Fibroblast of villous mesenchyme (primary cell): Measurements from ENCODE around the gene ADAMTS18. TPM values are rescaled to one million over a fixed set of nuclear protein-coding genes. Genes with fewer than 3 reads are reported as not detected.

ENCODE experiments used
- DNase-seq: peaks from one replicate; pipeline ENCODE4 v3.0.0-alpha.2; 2010; ENCODE audit warnings: low read depth
- H3K4me3 ChIP-seq: 2 replicates; pipeline ENCODE4 v1.5.1; 2011; ENCODE audit warnings: low read depth, mild to moderate bottlenecking, low read length
- total RNA-seq: library from RNA; depleted of rRNA; stranded (reverse); fragments of >200 nt; gene quantifications from 2 replicates; pipeline ENCODE4 v1.2.3, GENCODE V29; 2012
- TF ChIP-seq, protein P1 (sequence below): IDR thresholded peaks from 2 replicates; pipeline ENCODE4 v1.5.1; 2012; ENCODE audit warnings: low read depth, mild to moderate bottlenecking, low read length; ENCODE audit not compliant: insufficient read depth

ADAMTS18 gene, protein sequence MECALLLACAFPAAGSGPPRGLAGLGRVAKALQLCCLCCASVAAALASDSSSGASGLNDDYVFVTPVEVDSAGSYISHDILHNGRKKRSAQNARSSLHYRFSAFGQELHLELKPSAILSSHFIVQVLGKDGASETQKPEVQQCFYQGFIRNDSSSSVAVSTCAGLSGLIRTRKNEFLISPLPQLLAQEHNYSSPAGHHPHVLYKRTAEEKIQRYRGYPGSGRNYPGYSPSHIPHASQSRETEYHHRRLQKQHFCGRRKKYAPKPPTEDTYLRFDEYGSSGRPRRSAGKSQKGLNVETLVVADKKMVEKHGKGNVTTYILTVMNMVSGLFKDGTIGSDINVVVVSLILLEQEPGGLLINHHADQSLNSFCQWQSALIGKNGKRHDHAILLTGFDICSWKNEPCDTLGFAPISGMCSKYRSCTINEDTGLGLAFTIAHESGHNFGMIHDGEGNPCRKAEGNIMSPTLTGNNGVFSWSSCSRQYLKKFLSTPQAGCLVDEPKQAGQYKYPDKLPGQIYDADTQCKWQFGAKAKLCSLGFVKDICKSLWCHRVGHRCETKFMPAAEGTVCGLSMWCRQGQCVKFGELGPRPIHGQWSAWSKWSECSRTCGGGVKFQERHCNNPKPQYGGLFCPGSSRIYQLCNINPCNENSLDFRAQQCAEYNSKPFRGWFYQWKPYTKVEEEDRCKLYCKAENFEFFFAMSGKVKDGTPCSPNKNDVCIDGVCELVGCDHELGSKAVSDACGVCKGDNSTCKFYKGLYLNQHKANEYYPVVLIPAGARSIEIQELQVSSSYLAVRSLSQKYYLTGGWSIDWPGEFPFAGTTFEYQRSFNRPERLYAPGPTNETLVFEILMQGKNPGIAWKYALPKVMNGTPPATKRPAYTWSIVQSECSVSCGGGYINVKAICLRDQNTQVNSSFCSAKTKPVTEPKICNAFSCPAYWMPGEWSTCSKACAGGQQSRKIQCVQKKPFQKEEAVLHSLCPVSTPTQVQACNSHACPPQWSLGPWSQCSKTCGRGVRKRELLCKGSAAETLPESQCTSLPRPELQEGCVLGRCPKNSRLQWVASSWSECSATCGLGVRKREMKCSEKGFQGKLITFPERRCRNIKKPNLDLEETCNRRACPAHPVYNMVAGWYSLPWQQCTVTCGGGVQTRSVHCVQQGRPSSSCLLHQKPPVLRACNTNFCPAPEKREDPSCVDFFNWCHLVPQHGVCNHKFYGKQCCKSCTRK (N-terminal part only)
- total RNA-seq, result not detected in 2 replicates

DNA sequence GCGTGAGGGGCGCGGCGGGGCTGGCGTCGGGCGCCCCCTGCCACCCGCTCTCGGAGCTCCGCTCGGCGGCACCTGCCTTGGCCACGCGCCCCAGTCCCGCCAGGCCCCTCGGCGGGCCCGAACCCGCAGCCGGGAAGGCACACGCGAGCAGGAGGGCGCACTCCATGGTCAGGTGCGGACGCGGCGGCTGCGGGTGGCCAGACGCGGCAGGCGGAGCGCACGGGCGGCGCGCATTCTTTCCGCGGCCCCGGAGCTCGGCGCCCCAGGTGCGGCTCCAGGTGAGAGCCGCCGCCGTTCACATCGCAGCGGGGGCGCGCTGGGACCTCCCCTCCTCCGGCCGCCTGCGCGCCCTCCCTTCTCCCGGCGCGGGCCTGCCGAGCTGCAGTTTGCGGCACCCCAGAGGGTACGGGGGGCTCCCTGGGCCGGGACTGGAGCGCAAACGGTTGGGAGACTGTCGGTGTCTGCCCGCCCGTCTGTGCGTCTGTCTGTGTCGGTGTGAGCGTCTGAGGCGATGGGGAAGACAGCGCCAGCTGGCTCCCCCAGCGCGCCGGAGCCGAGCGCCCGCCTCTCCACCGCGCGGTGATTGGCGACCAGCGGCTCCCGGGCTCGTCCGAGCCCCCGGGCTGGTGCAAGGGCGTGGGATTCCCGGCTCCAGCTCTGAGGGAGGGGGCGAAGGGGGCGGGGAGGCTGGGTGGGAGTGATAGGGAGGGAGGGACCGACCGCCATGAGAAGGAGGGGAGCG, at the start of gene ADAMTS18:
TSS of gene ADAMTS18 (minus strand) at position 505 of the 742 bp plus-strand sequence. CDS start at position 166, 339 bp downstream.
- no peak within 1 kb of the TSS for H3K4me3 ChIP-seq
- TF ChIP-seq, protein P1, sequence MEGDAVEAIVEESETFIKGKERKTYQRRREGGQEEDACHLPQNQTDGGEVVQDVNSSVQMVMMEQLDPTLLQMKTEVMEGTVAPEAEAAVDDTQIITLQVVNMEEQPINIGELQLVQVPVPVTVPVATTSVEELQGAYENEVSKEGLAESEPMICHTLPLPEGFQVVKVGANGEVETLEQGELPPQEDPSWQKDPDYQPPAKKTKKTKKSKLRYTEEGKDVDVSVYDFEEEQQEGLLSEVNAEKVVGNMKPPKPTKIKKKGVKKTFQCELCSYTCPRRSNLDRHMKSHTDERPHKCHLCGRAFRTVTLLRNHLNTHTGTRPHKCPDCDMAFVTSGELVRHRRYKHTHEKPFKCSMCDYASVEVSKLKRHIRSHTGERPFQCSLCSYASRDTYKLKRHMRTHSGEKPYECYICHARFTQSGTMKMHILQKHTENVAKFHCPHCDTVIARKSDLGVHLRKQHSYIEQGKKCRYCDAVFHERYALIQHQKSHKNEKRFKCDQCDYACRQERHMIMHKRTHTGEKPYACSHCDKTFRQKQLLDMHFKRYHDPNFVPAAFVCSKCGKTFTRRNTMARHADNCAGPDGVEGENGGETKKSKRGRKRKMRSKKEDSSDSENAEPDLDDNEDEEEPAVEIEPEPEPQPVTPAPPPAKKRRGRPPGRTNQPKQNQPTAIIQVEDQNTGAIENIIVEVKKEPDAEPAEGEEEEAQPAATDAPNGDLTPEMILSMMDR, result no peak
- DNase-seq, result no peak

DNA sequence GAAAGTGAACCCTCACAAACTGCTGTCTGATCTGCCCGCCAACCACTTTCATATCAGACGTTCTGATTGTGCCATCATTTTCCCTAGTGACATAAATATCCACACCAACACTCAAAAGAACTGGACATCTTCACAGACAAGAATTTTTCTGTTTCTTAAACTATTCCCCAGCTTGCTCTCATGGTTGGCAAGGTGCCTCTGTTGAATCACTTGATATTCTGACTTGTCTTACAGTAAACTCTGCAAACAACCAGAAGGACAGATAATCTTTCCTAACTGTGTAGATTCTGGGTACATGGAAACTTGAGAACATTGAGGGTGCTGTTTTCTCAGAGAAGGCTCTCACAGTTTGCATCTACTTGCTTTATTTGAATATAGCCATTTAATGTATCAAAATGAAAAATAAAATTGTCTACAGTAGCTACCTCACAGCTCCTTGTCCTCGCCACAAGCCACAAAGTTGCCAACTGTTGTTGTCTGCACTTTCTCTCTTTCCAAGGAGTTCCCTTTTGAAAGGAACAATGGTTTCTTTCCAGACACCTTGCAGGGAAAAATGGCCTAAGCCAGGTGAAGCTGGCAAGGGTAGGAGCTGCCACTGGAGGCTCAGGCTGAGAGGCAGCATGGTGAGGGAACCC, 46.0 kb upstream of the ADAMTS18 start:
- H3K4me3 ChIP-seq, result no peak overlapping the region
- no peak for DNase-seq
- TF ChIP-seq, protein P1, result no peak

- DNase-seq, result no peak
- no peak overlapping the region for H3K4me3 ChIP-seq
- TF ChIP-seq, protein P1, result no peak
Measured at GRCh38 chr16:77472262-77472661, 37.4 kb upstream of the ADAMTS18 start.

DNA sequence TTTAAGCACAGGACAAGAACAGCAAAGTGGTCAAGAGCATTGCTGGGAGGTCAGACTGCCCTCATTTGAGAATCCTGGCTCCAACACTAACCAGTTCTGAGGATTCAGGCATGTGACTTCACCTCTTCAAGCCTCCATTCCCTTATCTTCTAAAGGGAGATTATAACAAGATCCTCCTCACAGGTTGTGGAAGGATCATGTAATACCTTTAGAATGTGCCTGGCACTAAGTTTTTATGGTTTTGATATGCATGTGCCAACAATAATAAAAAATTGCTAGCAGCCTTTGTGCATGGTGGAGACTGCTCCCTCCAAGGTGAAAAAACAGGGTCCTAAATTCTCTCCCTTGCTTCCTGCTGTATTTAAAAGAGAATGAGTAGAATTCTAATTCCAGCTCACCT, 36.0 kb upstream of the ADAMTS18 start:
- no peak overlapping the region for H3K4me3 ChIP-seq
- DNase-seq, result no peak
- TF ChIP-seq, protein P1, result no peak

- TF ChIP-seq, protein P1, result no peak
- H3K4me3 ChIP-seq, result no peak overlapping the region
- no peak for DNase-seq
Measured at GRCh38 chr16:77469634-77470033, 34.8 kb upstream of the ADAMTS18 start.
